Lower lobe of right lung (tissue), 2 donors: Measurements from ENCODE around the gene AP1AR. TPM values are rescaled to one million over a fixed set of nuclear protein-coding genes. Genes with fewer than 3 reads are reported as not detected.

ENCODE experiments used
- ATAC-seq, 2 donors: fragments of 200-7000 bp; cut with Tn5 transposase; one replicate each; pipeline ENCODE4 v1.9.1; 2020 to 2022; ENCODE audit warnings: mild to moderate bottlenecking in 2 of 2, moderate library complexity in 2 of 2
- DNase-seq: peaks from one replicate; pipeline ENCODE4 v3.0.0-alpha.2; 2020
- H3K27ac ChIP-seq: fragments of 200-600 bp; one replicate; pipeline ENCODE4 v1.8.0; 2022
- H3K27me3 ChIP-seq: fragments of 200-600 bp; one replicate; pipeline ENCODE4 v1.8.0; 2022; ENCODE audit warnings: low read depth
- H3K36me3 ChIP-seq: fragments of 200-600 bp; one replicate; pipeline ENCODE4 v1.8.0; 2022; ENCODE audit warnings: mild to moderate bottlenecking
- H3K4me1 ChIP-seq: fragments of 200-600 bp; one replicate; pipeline ENCODE4 v1.8.0; 2022
- H3K4me3 ChIP-seq: fragments of 200-600 bp; one replicate; pipeline ENCODE4 v1.8.0; 2022; ENCODE audit warnings: mild to moderate bottlenecking
- H3K9me3 ChIP-seq: fragments of 200-600 bp; one replicate; pipeline ENCODE4 v1.8.0; 2022
- intact Hi-C: fragments of 100-400 bp; cut with DNase I; formaldehyde crosslinking; loops from one replicate; pipeline ENCODE4 v1.11.0; 2022
- total RNA-seq: library from RNA; stranded (reverse); fragmentation: NEBNext Ultra II Directional; extraction: Animal tissue kit (Norgen Biotek cat#: 25700); gene quantifications from one replicate; pipeline ENCODE4 v1.2.1, GENCODE V29; 2021
- TF ChIP-seq, protein P1 (sequence below): fragments of 200-600 bp; IDR thresholded peaks from one replicate; pipeline ENCODE4 v1.8.0; 2022; ENCODE audit warnings: antibody characterized with exemption, mild to moderate bottlenecking
- donor health status: DM: no; HTN: yes; CAD: no; lungs with severe emphysema.

The AP1AR gene
- total RNA-seq, 1 donor from 2014 or later, result 15.0 TPM

DNA sequence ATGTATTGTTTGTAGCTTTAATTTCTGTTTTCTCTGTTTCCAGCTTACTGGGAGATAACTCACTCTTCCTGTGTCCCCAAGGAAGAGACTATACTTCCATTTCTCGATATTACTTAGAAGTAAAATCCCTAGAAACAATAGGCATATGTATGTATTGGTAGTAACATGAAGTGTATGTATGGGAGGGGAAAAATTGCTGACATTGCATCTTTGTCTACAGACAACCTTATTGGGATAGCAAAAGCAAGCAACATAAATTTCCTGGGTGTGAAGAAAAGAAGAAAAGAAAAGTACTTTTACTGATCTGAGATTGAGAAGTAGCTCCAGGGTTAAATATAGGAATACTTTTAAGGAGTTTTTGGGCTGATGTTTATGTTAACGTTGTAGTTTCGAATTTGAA lies 15.4 kb downstream of the AP1AR start:
- ATAC-seq, result no peak
- Histone ChIP-seq H3K36me3 (no peaks in the 10 kb centered on the region), H3K4me1 (no peaks in the 10 kb centered on the region), H3K4me3 (no peak overlapping the region), H3K27me3 (no peaks in the 10 kb centered on the region), H3K9me3 (no peaks in the 10 kb centered on the region), H3K27ac (no peak overlapping the region)
- intact Hi-C loops, result no loop called here
- TF ChIP-seq, protein P1, sequence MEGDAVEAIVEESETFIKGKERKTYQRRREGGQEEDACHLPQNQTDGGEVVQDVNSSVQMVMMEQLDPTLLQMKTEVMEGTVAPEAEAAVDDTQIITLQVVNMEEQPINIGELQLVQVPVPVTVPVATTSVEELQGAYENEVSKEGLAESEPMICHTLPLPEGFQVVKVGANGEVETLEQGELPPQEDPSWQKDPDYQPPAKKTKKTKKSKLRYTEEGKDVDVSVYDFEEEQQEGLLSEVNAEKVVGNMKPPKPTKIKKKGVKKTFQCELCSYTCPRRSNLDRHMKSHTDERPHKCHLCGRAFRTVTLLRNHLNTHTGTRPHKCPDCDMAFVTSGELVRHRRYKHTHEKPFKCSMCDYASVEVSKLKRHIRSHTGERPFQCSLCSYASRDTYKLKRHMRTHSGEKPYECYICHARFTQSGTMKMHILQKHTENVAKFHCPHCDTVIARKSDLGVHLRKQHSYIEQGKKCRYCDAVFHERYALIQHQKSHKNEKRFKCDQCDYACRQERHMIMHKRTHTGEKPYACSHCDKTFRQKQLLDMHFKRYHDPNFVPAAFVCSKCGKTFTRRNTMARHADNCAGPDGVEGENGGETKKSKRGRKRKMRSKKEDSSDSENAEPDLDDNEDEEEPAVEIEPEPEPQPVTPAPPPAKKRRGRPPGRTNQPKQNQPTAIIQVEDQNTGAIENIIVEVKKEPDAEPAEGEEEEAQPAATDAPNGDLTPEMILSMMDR, result no peak
- DNase-seq, result no peak

- H3K9me3 ChIP-seq, result no peaks in the 10 kb centered on the region
- no peak overlapping the region for H3K27ac ChIP-seq
- no peak for ATAC-seq
- TF ChIP-seq, protein P1, result no peak
- no peaks in the 10 kb centered on the region for H3K27me3 ChIP-seq
- no peak for DNase-seq
- H3K4me1 ChIP-seq, result no peaks in the 10 kb centered on the region
- intact Hi-C loops, result no loop called here
- H3K36me3 ChIP-seq, result no peaks in the 10 kb centered on the region
- no peak overlapping the region for H3K4me3 ChIP-seq
Measured at GRCh38 chr4:112251019-112251643, 19.5 kb downstream of the AP1AR start.

DNA sequence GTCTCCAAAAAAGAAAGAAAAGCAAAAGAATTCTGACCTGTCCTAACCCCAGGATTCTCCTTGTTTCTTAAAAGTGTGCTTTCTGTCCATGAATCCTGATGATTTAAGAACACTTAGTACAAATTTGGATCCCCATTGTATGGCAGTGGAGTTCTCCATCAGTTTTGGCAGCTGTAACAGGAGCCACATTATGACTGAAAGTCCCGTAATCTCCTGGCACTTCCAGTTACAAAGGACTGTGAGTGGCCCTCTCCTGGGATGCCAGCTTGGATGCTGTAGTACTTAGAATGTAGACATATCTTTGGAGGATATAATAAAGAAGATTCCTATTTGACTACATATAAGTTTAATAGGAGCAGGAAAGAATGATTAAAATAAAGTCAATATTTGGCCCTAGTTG lies 20.6 kb downstream of the AP1AR start:
- Histone ChIP-seq H3K36me3 (no peaks in the 10 kb centered on the region), H3K9me3 (no peaks in the 10 kb centered on the region), H3K27me3 (no peaks in the 10 kb centered on the region), H3K4me1 (no peaks in the 10 kb centered on the region), H3K4me3 (no peak overlapping the region), H3K27ac (no peak overlapping the region)
- TF ChIP-seq, protein P1, result no peak
- ATAC-seq (no peak), DNase-seq (no peak)
- intact Hi-C loops, result no loop called here

DNA sequence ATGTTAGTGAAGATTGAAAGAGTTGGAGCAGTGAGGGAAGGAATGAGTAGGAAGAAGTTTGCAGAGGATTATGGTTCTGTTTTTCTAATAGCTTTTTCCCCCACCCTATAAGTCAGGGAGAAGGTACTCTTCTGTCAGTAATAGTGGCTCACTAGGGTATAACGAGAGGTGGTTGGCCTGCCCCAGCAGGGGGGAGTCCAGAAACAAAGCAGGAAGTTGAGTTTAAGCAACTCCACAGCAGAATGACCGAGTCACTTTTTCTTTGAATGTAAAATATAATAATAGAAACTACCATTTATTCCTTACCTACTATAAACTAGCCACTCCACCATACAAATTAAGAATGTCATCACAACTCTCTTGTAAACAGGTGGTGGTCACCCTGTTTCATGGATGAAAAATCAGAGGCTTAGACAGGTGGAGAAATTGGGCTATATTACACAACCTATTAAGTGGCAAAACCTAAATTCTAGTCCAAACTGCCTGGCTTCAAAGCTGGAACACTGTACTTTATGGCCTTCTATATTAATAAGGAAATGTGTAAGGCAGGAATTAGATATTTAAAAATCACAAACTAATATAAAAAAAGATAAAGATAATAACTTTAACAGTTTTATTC lies 21.9 kb downstream of the AP1AR start:
- ATAC-seq (peak in 1 of 2 donors; percentile 36), DNase-seq (no peak)
- Histone ChIP-seq H3K36me3 (no peaks in the 10 kb centered on the region), H3K4me1 (no peaks in the 10 kb centered on the region), H3K9me3 (no peaks in the 10 kb centered on the region), H3K27ac (no peak overlapping the region), H3K4me3 (no peak overlapping the region), H3K27me3 (no peaks in the 10 kb centered on the region)
- TF ChIP-seq, protein P1, result no peak
- intact Hi-C loops, result no loop called here

DNA sequence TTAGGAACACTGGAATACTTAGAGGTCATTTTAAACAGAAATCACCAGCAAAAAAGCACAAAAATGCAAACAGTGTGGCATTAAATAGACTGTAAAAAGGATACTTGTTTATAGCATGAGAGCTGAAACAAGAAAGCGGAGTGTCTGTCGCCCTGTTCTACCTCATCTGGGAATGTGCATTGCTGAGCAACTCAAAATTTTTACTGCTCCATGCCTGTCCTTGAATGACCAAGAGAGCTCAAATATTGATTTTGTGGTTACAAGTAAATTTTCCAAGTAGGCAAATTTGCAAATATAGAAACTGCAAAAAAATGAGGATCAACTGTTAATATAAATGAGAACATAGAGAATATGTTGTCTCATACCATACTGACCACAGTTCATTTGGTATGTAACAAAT lies 25.5 kb downstream of the AP1AR start:
- Histone ChIP-seq H3K9me3 (no peaks in the 10 kb centered on the region), H3K4me3 (no peak overlapping the region), H3K27me3 (no peaks in the 10 kb centered on the region), H3K27ac (no peak overlapping the region), H3K4me1 (no peaks in the 10 kb centered on the region), H3K36me3 (peaks cover 13% of the 10 kb centered on the region)
- ATAC-seq (peak in 1 of 2 donors; percentile 76), DNase-seq (no peak)
- intact Hi-C loops, result no loop called here
- TF ChIP-seq, protein P1, result no peak
